Measurements from ENCODE around the gene CAPN10.

GRCh38 chr2:240642806-240643092, 56.2 kb downstream of the CAPN10 start:
- TF ChIP-seq, protein P1, sequence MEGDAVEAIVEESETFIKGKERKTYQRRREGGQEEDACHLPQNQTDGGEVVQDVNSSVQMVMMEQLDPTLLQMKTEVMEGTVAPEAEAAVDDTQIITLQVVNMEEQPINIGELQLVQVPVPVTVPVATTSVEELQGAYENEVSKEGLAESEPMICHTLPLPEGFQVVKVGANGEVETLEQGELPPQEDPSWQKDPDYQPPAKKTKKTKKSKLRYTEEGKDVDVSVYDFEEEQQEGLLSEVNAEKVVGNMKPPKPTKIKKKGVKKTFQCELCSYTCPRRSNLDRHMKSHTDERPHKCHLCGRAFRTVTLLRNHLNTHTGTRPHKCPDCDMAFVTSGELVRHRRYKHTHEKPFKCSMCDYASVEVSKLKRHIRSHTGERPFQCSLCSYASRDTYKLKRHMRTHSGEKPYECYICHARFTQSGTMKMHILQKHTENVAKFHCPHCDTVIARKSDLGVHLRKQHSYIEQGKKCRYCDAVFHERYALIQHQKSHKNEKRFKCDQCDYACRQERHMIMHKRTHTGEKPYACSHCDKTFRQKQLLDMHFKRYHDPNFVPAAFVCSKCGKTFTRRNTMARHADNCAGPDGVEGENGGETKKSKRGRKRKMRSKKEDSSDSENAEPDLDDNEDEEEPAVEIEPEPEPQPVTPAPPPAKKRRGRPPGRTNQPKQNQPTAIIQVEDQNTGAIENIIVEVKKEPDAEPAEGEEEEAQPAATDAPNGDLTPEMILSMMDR (IDR thresholded peaks at IDR 0.05; ENCODE audit: insufficient read depth, low read length): no peak
- TF ChIP-seq POLR2AphosphoS5 (IDR thresholded peaks at IDR 0.05; ENCODE audit: low read depth) (no peak), GABPA (IDR thresholded peaks at IDR 0.05; ENCODE audit: low read depth) (no peak), SPI1 (IDR thresholded peaks at IDR 0.05; ENCODE audit: borderline replicate concordance, low read depth) (no peak)
- TF ChIP-seq, protein P2, sequence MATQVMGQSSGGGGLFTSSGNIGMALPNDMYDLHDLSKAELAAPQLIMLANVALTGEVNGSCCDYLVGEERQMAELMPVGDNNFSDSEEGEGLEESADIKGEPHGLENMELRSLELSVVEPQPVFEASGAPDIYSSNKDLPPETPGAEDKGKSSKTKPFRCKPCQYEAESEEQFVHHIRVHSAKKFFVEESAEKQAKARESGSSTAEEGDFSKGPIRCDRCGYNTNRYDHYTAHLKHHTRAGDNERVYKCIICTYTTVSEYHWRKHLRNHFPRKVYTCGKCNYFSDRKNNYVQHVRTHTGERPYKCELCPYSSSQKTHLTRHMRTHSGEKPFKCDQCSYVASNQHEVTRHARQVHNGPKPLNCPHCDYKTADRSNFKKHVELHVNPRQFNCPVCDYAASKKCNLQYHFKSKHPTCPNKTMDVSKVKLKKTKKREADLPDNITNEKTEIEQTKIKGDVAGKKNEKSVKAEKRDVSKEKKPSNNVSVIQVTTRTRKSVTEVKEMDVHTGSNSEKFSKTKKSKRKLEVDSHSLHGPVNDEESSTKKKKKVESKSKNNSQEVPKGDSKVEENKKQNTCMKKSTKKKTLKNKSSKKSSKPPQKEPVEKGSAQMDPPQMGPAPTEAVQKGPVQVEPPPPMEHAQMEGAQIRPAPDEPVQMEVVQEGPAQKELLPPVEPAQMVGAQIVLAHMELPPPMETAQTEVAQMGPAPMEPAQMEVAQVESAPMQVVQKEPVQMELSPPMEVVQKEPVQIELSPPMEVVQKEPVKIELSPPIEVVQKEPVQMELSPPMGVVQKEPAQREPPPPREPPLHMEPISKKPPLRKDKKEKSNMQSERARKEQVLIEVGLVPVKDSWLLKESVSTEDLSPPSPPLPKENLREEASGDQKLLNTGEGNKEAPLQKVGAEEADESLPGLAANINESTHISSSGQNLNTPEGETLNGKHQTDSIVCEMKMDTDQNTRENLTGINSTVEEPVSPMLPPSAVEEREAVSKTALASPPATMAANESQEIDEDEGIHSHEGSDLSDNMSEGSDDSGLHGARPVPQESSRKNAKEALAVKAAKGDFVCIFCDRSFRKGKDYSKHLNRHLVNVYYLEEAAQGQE (IDR thresholded peaks at IDR 0.05; ENCODE audit: insufficient replicate concordance, low read depth): no peak

Measured in HL-60 (cell line).